Measurements from ENCODE around the gene STXBP6. TPM values are rescaled to one million over a fixed set of nuclear protein-coding genes. Genes with fewer than 3 reads are reported as not detected.

STXBP6 gene
- 0.65 TPM for polyA plus RNA-seq (2012; ENCODE audit: insufficient read length, low read depth)

GRCh38 chr14:25049568-25050268, at the start of gene STXBP6:
STXBP6 (minus strand) TSS chr14:25050147; CDS start chr14:24974818, 75,329 bp downstream.
- TF ChIP-seq POLR2AphosphoS5 (IDR thresholded peaks at IDR 0.05; ENCODE audit: low read depth, low read length) (no peak), FOXP2 (optimal IDR thresholded peaks at IDR 0.05; ENCODE audit: borderline replicate concordance, extremely low read depth, extremely low read length, insufficient read depth) (no peak), TAF1 (IDR thresholded peaks at IDR 0.05; ENCODE audit: borderline replicate concordance, insufficient read depth, low read length) (no peak), SIN3A (IDR thresholded peaks at IDR 0.05; ENCODE audit: borderline replicate concordance, insufficient read depth, low read length) (no peak)
- TF ChIP-seq, protein P1, sequence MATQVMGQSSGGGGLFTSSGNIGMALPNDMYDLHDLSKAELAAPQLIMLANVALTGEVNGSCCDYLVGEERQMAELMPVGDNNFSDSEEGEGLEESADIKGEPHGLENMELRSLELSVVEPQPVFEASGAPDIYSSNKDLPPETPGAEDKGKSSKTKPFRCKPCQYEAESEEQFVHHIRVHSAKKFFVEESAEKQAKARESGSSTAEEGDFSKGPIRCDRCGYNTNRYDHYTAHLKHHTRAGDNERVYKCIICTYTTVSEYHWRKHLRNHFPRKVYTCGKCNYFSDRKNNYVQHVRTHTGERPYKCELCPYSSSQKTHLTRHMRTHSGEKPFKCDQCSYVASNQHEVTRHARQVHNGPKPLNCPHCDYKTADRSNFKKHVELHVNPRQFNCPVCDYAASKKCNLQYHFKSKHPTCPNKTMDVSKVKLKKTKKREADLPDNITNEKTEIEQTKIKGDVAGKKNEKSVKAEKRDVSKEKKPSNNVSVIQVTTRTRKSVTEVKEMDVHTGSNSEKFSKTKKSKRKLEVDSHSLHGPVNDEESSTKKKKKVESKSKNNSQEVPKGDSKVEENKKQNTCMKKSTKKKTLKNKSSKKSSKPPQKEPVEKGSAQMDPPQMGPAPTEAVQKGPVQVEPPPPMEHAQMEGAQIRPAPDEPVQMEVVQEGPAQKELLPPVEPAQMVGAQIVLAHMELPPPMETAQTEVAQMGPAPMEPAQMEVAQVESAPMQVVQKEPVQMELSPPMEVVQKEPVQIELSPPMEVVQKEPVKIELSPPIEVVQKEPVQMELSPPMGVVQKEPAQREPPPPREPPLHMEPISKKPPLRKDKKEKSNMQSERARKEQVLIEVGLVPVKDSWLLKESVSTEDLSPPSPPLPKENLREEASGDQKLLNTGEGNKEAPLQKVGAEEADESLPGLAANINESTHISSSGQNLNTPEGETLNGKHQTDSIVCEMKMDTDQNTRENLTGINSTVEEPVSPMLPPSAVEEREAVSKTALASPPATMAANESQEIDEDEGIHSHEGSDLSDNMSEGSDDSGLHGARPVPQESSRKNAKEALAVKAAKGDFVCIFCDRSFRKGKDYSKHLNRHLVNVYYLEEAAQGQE (IDR thresholded peaks at IDR 0.05; ENCODE audit: insufficient read depth in 1 of 2, low read depth in 2 of 2, low read length in 2 of 2), result no peak

GRCh38 chr14:25097120-25097519, 47.2 kb upstream of the STXBP6 start:
- TF ChIP-seq, protein P1 (IDR thresholded peaks at IDR 0.05; ENCODE audit: insufficient read depth in 1 of 2, low read depth in 2 of 2, low read length in 2 of 2), result no peak
- no peak for TF ChIP-seq SIN3A (IDR thresholded peaks at IDR 0.05; ENCODE audit: borderline replicate concordance, insufficient read depth, low read length)
- TF ChIP-seq FOXP2 (optimal IDR thresholded peaks at IDR 0.05; ENCODE audit: borderline replicate concordance, extremely low read depth, extremely low read length, insufficient read depth), result no peak

- TF ChIP-seq, protein P1 (IDR thresholded peaks at IDR 0.05; ENCODE audit: insufficient read depth in 1 of 2, low read depth in 2 of 2, low read length in 2 of 2), result no peak
- TF ChIP-seq SIN3A (IDR thresholded peaks at IDR 0.05; ENCODE audit: borderline replicate concordance, insufficient read depth, low read length), result no peak
- no peak for TF ChIP-seq TAF1 (IDR thresholded peaks at IDR 0.05; ENCODE audit: borderline replicate concordance, insufficient read depth, low read length)
- no peak for TF ChIP-seq FOXP2 (optimal IDR thresholded peaks at IDR 0.05; ENCODE audit: borderline replicate concordance, extremely low read depth, extremely low read length, insufficient read depth)
- no peak for TF ChIP-seq POLR2AphosphoS5 (IDR thresholded peaks at IDR 0.05; ENCODE audit: low read depth, low read length)
Measured at GRCh38 chr14:25095736-25096437, 45.9 kb upstream of the STXBP6 start.

DNA sequence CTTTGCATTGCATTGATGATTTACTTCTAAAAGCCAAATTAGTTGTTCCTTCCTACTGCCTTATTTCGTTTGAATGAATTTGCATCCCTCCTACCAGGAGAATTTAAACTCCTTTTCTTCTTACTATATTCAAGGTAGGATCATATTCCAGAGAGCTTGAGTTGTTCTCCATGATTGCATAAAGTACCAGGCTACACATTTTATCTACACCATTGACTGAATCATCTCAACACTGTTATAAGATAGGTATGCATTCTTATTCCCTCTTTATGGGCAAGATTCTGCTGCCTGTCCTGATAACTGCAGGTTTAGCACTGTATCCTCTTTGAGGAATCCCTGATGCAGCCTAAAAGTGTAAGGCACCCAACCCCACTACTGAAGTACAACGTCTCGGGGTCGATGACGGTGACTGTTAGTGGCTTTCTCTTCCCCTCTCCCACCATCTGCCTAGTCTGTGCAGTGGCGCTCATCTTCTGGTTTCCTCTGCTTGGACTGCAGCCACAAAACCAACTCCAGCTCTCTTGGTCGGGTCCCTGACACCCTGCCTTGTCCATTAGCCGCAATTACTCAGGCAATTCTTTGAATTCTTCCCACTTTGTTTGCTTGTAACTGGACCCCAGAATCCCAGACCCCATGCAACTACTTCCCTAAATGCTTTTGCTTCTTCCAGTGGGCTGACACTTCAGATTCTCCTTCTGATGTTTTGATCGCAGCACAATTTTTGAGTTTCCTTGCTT, 44.4 kb upstream of the STXBP6 start:
- TF ChIP-seq FOXP2 (optimal IDR thresholded peaks at IDR 0.05; ENCODE audit: borderline replicate concordance, extremely low read depth, extremely low read length, insufficient read depth) (no peak), SIN3A (IDR thresholded peaks at IDR 0.05; ENCODE audit: borderline replicate concordance, insufficient read depth, low read length) (no peak), TAF1 (IDR thresholded peaks at IDR 0.05; ENCODE audit: borderline replicate concordance, insufficient read depth, low read length) (no peak), POLR2AphosphoS5 (IDR thresholded peaks at IDR 0.05; ENCODE audit: low read depth, low read length) (no peak)
- TF ChIP-seq, protein P1 (IDR thresholded peaks at IDR 0.05; ENCODE audit: insufficient read depth in 1 of 2, low read depth in 2 of 2, low read length in 2 of 2), result no peak
